ENCODE data around the gene HYCC1. TPM values are rescaled to one million over a fixed set of nuclear protein-coding genes. Genes with fewer than 3 reads are reported as not detected.

The HYCC1 gene
- total RNA-seq, 1 experiment from 2014 or later, result 126 TPM

DNA sequence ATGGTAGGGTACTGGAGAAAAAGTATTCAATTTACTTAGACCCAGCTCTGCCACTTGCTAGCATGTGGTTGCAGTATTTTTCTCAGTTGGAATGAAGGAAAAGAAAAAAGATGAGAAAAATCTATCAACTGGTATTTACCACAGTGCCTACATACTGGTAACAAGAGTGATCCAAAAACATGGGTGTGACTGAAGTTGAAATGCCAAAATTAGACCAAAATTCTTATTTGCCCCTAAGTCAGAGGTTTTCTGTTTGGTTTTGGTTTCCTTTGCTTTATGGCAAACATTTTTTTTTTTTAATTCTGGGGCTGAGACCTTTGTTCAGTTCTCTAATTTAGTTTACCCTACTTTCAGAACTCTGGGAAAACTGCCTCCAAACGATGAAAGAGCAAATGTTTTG, 12.3 kb downstream of the HYCC1 start:
- H3K4me1 Mint-ChIP-seq, result peaks cover 44 to 61% of the 10 kb centered on the region in 2 experiments
- H3K4me2 ChIP-seq (ENCODE audit: insufficient read depth, insufficient read length, low read length), result no peak overlapping the region
- no peak overlapping the region for H2AK5ac ChIP-seq (ENCODE audit: insufficient read length, low read length)
- H2BK20ac ChIP-seq (ENCODE audit: low read depth, low read length, poor library complexity, severe bottlenecking), result no peak overlapping the region
- no peak overlapping the region for H2BK15ac ChIP-seq (ENCODE audit: low read depth, low read length)
- peaks cover 18% of the 10 kb centered on the region; the same call in 1 of the 2 replicates for H3K79me2 ChIP-seq (ENCODE audit: insufficient read depth, low read length)
- H3K9ac ChIP-seq (ENCODE audit: extremely low read depth, insufficient read length, low read length), result no peak overlapping the region
- no peak overlapping the region for H3K56ac ChIP-seq (ENCODE audit: insufficient read length, low read depth, low read length)
- H4K20me1 ChIP-seq (ENCODE audit: control insufficient read depth, insufficient read depth, insufficient read length), result no peaks in the 10 kb centered on the region
- 0 out of 7 replicates have a peak, but pooled peaks cover 0 to 2% (median 0%) of the 10 kb centered on the region in 3 experiments for H3K36me3 Mint-ChIP-seq (ENCODE audit: insufficient read depth in 1 of 3, low read depth in 3 of 3)
- H2AFZ ChIP-seq (ENCODE audit: low read length), result no peak overlapping the region
- H3K27me3 ChIP-seq (ENCODE audit: insufficient read depth, low read length), result no peaks in the 10 kb centered on the region
- no CpG with 5 or more reads among the region's 1 CpG for WGBS (ENCODE audit: extremely low coverage, insufficient read length, low lambda C conversion rate)
- no peak overlapping the region for H3K14ac ChIP-seq (ENCODE audit: insufficient read depth, low read length)
- no peak overlapping the region for H4K5ac ChIP-seq (ENCODE audit: insufficient read length, low read depth, low read length)
- no peaks in the 10 kb centered on the region for H3K27me3 Mint-ChIP-seq (ENCODE audit: low read depth)
- no peak overlapping the region for H3T11ph ChIP-seq (ENCODE audit: low read length)
- no peak overlapping the region for H4K91ac ChIP-seq (ENCODE audit: insufficient read length, low read depth, low read length)
- DNase-seq, result no peak
- H3K4ac ChIP-seq (ENCODE audit: low read depth, low read length), result no peak overlapping the region
- H3K18ac ChIP-seq (ENCODE audit: insufficient read length, low read depth, low read length), result no peak overlapping the region
- H3K23ac ChIP-seq (ENCODE audit: insufficient read length, low read depth, low read length), result no peak overlapping the region
- H3K9me3 ChIP-seq (ENCODE audit: control insufficient read depth, low read depth, low read length), result no peaks in the 10 kb centered on the region
- no peaks in the 10 kb centered on the region for H3K23me2 ChIP-seq (ENCODE audit: insufficient read length, low read depth, low read length, poor library complexity, severe bottlenecking)
- peaks cover 9% of the 10 kb centered on the region; the same call in 1 of the 2 replicates for H3K4me1 ChIP-seq (ENCODE audit: insufficient read depth, low read length)
- TF ChIP-seq, protein P1, sequence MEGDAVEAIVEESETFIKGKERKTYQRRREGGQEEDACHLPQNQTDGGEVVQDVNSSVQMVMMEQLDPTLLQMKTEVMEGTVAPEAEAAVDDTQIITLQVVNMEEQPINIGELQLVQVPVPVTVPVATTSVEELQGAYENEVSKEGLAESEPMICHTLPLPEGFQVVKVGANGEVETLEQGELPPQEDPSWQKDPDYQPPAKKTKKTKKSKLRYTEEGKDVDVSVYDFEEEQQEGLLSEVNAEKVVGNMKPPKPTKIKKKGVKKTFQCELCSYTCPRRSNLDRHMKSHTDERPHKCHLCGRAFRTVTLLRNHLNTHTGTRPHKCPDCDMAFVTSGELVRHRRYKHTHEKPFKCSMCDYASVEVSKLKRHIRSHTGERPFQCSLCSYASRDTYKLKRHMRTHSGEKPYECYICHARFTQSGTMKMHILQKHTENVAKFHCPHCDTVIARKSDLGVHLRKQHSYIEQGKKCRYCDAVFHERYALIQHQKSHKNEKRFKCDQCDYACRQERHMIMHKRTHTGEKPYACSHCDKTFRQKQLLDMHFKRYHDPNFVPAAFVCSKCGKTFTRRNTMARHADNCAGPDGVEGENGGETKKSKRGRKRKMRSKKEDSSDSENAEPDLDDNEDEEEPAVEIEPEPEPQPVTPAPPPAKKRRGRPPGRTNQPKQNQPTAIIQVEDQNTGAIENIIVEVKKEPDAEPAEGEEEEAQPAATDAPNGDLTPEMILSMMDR (conservative IDR thresholded peaks at IDR 0.05), result no peak
- H2BK5ac ChIP-seq (ENCODE audit: insufficient read length, low read length), result no peak overlapping the region
- no peaks in the 10 kb centered on the region for H3K9me3 Mint-ChIP-seq
- H4K8ac ChIP-seq (replicated peaks; ENCODE audit: insufficient read length, low read depth, low read length), result no peak overlapping the region
- no peak overlapping the region for H3K27ac ChIP-seq (ENCODE audit: insufficient read length, low read depth, low read length)
- peaks cover 2% of the 10 kb centered on the region for H3K79me1 ChIP-seq (ENCODE audit: insufficient read depth, low read depth, low read length, poor library complexity, severe bottlenecking)
- H3K27ac Mint-ChIP-seq, result no peak overlapping the region
- no peak overlapping the region for H2BK12ac ChIP-seq (ENCODE audit: insufficient read length, low read depth, low read length)
- H2BK120ac ChIP-seq (ENCODE audit: low read depth, low read length, poor library complexity, severe bottlenecking), result no peak overlapping the region
- H3K4me3 Mint-ChIP-seq, result no peak overlapping the region

All from H9 (cell line).